Transverse colon (tissue), 4 donors: ENCODE results near the gene SIPA1L3.

Experiments used
- POLR2AphosphoS5 ChIP-seq, 3 donors: sonication (generic); formaldehyde crosslinking; IDR thresholded peaks; one replicate each; pipeline ENCODE4 v1.6.1; 2016; ENCODE audit warnings: antibody characterized with exemption in 3 of 3
- TF ChIP-seq, protein P1 (sequence below), 5 experiments: fragments of 200-600 bp in 3 of 5; fragments of 450-650 bp in 2 of 5; sonication (generic) in 3 of 5; IDR thresholded peaks; 1 replicate in 2 of 5; 2 replicates in 3 of 5; pipeline ENCODE4 v1.5.1; 2016 to 2017; ENCODE audit warnings: antibody characterized with exemption in 5 of 5, inconsistent platforms in 3 of 5, mild to moderate bottlenecking in 2 of 5, moderate library complexity in 1 of 5

DNA sequence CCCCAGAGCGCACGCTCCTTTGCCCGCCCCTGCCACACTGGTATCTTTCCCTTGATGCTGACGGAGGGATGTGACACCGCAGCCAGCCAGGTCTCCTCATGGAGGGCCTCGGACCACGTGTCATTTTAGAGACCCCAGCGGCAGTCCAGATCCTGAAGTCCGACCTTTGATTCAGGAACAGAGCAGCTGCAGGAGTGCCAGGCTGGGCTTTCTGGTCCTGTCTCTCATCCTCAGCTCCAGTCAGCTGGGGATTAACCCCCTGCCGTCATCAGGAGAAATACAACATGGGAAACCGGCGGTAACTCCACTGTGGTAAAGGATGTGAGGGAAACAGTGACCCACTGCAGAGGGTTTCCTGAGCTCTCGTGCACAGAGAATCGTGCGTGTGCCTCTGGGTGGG, 140.6 kb downstream of the SIPA1L3 start:
- TF ChIP-seq, protein P1, sequence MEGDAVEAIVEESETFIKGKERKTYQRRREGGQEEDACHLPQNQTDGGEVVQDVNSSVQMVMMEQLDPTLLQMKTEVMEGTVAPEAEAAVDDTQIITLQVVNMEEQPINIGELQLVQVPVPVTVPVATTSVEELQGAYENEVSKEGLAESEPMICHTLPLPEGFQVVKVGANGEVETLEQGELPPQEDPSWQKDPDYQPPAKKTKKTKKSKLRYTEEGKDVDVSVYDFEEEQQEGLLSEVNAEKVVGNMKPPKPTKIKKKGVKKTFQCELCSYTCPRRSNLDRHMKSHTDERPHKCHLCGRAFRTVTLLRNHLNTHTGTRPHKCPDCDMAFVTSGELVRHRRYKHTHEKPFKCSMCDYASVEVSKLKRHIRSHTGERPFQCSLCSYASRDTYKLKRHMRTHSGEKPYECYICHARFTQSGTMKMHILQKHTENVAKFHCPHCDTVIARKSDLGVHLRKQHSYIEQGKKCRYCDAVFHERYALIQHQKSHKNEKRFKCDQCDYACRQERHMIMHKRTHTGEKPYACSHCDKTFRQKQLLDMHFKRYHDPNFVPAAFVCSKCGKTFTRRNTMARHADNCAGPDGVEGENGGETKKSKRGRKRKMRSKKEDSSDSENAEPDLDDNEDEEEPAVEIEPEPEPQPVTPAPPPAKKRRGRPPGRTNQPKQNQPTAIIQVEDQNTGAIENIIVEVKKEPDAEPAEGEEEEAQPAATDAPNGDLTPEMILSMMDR (IDR thresholded peaks at IDR 0.05), result no peak
- TF ChIP-seq POLR2AphosphoS5 (IDR thresholded peaks at IDR 0.05), result no peak
